ENCODE data around the gene SLX9.
"Not testable (repeated sequence)": the region's sequence is repeated elsewhere in the genome, so short reads cannot be mapped to it uniquely, and the experiment has no call there.

Gene SLX9

DNA sequence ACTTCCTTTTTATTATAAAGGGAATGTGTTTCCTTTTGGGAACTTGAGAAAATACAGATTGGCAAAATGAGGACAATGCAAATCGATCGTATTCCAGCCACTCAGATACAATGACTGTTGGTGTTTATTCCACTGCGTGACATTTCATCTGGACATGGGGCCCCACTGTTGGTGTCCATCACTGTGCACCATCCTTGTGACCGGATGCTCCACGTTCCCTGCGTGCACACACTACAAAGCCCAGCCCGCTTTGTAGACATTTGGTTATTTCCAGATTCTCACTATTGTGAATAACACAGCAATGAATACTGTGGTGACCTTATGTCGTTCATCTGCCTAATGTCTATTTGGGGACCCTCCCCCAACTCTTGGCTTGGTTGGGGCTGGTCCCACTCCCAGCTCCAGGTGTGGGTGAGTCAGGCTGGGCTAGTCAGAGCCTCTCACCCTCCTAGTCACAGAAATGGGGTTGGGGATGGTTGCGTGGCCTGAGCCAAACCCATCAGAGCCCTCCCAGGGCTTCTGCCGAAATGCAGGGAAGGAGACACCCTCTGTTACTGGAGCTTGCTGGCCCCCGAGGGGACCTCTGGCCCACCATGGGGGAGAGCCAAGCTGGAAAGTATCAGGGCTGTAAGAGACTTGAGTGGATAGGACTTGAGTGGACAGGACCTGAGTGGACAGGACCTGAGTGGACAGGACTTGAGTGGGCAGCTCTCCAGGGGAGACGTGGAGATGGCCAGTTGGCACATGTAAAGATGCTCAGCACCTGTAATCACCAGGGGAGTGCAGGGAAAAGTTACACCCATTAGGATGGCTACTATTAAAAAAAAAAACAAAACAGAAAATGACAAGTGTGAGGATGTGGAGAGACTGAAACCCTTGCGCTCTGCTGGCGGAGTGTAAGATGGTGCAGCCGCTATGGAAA lies 77.5 kb downstream of the SLX9 start:
- DNase-seq (ENCODE audit: low read depth in 2 of 3, low spot score in 2 of 3) = no peak

DNA sequence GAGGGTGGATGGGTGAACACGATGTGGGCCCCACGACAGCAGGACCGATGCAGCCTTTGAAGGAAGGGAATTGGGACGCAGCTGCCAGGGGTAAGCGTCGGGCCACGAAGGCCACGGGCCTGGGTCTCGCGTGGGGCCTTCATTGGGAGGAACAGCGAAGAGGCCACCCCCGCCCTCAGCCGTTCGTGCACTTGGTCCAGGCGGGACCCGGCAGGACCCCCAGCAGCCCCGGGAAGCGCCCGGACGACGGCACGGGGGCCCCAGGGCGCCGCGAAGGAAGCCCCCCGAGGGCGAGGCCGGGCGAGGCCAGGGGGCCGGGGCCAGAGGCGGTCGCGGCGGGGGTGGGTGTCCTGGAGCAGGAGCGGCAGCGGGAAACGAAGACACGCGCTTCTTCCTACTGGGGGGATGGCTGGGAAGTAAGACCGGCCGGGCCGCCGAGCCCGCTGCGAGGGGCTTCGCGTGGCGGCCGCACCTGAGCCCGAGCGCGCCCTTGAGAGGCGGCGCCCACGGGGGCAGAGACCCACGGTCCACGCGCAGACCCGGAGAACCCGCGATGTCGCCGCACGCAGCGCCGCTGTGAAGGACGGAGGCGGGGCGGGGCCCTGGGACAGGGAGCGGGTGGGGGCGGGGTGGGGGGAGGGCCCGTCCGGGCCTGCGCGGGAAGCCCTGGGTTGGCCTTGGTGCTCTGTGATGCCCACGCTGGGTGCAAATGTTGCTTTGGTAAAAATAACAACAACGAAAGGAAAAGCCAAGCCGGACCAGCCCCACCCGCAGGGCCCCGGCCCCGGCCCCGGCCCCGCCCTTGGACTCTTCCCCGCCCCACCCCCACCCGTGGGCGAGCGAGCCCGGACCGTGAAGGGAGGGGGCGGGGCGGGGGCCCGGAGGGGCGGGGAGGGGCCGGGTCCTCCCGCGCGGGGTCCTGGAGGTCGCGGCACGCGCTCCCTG lies 78.6 kb downstream of the SLX9 start:
- DNase-seq (ENCODE audit: low read depth in 2 of 3, low spot score in 2 of 3) = no peak

DNA sequence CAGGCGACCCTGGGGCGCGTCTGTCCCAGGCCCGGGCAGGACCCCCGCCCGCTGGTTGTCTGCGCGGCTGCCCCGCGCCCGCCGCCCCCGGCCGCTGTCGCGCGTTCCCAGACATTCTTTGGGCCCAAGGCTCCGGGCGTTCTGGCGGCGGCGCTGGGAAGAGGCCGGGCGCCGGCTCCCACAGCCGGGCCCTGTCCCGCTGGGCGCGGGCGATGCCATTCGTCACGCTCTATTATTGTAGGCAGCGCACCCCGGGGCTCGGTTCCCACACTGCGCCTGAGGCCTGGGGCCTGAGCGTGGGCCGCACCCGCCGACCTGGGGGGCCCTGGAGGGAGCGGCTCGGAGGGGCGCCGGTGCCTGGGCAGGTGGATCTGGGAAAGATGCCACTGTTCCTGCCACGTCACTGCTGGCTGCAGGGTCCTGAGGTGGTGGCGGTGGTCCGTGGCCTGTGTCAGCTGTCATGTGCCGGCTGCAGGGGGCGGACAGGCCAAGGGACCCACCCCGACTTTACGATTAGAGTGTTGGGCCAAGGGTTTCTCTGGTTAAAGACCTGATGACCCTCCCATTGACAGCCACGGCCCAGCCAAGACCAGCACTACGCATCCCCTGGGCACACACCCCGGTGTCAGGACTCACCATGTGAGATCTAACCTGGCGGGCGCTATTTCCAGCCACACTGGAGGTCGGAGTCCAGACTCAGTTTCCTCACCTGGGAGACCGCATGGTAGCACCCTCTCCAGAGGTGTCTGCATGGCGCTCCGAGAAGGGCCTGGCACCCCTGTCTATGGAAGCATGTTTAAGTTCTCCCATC lies 79.5 kb downstream of the SLX9 start:
- no peak for DNase-seq (ENCODE audit: low read depth in 2 of 3, low spot score in 2 of 3)

DNA sequence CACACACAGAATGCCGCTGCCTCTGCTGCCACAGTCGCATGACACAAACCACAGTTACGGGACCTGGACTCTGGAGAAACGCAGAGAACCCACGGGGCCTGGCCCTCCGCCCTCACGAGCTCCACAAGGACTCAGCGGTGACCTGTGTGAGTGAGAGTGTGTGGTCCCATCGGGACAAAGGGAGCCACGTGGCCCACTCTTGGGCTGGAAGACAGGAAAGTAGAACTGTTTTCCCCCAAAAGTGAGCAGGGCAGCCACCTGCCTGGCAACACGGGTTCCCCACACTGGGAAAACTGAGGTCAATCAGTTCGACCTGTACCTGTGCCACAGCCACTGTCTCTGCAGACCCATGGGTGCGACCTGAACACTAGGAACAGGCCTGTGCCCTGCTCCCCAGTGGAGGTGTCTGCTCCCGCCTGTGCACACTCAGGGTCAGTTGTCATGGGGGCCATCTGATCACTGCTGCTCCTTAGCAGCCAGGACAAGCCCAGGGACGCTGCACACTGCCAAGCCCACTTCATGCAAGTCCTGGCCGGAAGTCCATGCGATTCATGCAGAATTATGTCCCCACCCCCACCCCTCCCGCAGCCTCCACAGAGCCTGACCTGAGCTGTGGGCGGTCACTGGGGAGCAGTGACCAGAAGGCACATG lies 80.2 kb downstream of the SLX9 start:
- DNase-seq (ENCODE audit: low read depth in 2 of 3, low spot score in 2 of 3) = no peak

DNA sequence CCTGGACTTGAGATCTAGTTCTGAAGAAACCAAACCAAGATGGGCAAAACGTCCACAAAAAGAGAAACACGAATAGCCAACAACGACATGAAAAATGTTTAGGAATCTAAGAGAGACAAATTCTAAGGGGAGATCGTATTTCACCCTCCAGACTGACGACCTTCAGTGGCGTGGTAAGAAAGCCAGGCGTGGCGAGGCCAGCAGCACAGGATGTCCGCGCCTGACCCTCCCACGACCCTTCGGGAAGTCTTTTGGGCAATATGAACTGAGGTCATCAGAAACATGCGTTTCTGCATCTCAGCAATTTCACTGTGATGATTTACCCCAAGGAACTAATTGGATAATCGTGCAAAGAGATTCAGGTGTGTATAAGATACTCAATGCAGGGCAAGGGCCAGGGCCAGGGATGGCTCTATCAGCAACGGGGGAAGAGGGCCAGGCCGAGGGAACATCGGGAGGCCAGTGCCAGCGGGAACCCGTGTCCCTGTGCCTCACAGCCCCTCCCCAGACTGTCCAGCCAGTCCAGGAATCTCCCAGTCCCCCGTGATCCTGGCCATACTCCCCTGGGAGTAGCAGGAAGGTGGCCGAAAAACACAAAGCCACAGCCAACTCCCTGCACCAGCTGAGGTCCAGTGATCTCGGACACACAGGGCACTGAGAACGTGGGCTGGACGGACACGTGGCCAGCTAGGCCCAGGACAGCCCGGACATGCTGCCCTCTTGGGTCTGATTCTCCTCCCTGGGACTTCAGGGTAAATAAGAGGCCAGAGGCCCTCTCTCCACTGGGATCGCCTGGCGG lies 81.0 kb downstream of the SLX9 start:
- no peak for DNase-seq (ENCODE audit: low read depth in 2 of 3, low spot score in 2 of 3)

DNA sequence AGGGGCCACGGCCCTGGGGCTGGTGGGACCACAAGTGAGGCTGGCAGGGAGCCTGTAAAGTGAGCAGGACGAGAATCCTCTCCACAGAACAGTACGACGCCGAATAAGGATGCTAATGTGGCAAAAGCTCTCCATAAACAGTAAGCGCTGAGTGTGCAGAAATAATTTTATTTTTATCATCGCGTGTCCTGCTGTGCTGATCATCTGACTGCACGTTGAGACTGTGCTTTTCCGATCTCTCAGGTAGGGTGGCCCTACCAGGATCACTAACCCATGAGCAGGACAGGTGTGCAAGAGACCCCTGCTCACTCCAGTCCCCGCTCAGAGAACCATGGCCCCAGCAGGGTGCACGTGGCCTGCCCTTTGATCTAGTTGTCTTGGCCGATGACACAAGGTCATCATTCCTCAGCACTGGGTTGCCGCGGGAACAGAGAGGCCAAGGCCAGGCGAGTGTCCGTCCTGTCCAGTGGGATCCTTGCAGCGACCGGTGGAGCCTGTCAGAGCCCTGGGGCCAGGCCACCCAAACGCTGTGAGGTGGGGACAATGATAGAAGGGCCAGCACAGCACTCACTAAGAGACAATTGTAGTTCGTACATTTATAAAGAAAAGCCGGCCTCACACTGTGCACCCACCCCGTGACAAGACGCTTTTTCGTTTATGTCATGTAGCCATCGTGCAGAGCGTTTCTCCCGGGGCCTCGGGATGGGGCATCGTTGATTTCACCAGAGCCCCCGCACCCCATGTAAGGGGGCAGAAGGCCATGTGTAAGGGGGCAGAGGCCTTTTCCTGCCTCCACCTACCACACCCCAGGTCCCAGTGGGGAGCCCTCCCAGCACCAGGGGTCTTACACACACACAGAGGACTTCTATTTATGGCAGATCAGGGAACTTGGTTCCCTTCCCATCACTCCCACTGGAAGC lies 81.9 kb downstream of the SLX9 start:
- DNase-seq (ENCODE audit: low read depth in 2 of 3, low spot score in 2 of 3) = no peak

DNA sequence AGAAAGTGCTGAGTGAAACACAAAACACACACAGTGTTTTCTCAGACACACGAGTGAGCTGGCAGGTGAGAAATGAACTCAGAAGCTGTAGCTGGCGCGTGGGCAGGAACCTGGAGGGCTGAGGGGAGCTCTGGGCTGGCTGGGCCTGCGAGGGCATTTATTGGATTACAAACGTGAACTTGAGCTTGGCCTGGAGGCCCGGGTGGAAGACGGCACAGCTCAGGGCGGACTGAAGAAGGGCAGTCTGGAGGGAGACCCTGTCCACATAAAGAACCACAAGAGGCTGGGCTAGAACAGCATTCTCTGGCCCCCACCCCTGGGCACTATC lies 82.5 kb downstream of the SLX9 start:
- DNase-seq (ENCODE audit: low read depth in 2 of 3, low spot score in 2 of 3) = no peak

DNA sequence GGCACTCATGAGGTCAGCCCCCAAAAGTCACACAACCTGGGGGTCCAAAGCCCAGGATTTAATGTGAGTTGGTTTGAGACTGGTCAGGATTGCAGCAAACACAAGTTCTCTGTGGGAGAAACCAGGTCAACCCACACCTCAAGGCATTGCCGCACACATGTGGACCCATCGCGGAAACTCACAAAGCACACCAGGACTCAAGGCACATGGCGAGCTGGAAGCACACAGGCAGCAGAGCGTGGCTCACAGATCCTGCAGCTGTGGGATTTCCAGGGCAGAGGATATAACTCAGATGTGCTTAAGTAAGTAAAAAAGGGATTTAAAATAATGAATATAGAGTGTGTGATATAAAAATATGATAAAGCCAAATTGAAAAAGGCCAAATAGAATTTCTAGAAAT lies 82.9 kb downstream of the SLX9 start:
- DNase-seq (ENCODE audit: low read depth in 2 of 3, low spot score in 2 of 3) = no peak

DNA sequence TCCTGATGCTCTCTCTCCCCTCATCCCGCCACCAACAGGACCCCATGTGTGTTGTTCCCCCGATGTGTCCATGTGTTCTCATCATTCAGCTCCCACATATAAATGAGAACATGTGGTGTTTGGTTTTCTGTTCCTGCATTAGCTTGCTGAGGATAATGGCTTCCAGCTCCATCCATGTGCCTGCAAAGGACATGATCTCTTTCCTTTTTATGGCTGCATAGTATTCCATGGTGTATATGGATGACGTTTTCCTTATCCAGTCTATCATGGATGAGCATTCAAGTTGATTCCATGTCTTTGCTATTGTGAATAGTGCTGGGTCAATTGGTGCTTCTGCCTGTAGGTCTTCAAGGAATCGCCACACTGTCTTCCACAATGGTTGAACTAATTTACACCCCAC lies 84.7 kb downstream of the SLX9 start:
- not testable (repeated sequence) for DNase-seq (ENCODE audit: low read depth in 2 of 3, low spot score in 2 of 3)

DNA sequence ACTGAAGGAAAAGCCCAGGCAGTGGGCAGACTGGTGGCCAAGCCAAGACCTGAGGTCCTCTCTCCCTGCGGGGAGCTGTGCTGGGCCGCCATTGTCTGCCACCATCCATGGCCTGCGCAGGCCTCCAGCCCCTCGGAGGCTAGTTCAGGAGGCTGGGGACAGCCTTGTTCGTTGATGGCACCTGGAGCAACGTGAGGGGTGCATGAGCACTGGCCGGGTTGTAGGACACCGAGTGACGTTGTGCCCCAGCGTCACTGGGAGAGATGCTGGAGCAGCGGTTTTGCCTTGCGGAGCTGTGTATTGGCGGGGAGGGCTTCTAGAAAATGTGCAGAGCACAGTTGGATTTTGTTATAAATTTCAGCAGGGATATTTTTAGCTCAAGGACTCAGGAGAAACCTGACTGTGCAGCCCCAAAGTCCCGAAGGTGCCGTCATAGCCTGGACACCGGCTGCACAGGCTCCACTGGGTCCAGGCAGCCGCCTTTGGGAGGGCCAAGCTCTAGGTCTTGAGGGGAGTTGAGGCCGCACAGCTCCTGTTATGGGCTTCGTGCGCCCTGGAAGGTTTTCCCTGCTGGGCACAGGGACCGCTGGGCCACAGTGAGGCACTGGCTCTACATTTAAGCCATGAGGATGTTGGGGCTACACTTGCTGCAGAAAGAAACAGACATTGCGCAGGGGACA lies 86.4 kb downstream of the SLX9 start:
- no peak for DNase-seq (ENCODE audit: low read depth in 2 of 3, low spot score in 2 of 3)
